NCI-H774 (cell line): Measurements from ENCODE around the gene HLA-DQA1.
"Not testable (repeated sequence)": the region's sequence is repeated elsewhere in the genome, so short reads cannot be mapped to it uniquely, and the experiment has no call there.

Experiments used
- DNase-seq: peaks from one replicate; lab custom pipeline; 2025; lab: John Stamatoyannopoulos, UW

The HLA-DQA1 gene

GRCh38 chr6:32658268-32658897 lies 21.2 kb downstream of the HLA-DQA1 start:
- DNase-seq, result no peak

- DNase-seq, result no peak
Measured at GRCh38 chr6:32659856-32660595, 22.8 kb downstream of the HLA-DQA1 start.

GRCh38 chr6:32662099-32662498 lies 24.9 kb downstream of the HLA-DQA1 start:
- no peak for DNase-seq

GRCh38 chr6:32662836-32663235 lies 25.6 kb downstream of the HLA-DQA1 start:
- DNase-seq, result no peak

GRCh38 chr6:32664354-32664753 lies 27.1 kb downstream of the HLA-DQA1 start:
- DNase-seq, result no peak

GRCh38 chr6:32664827-32665362 lies 27.7 kb downstream of the HLA-DQA1 start:
- no peak for DNase-seq

GRCh38 chr6:32665661-32666060 lies 28.5 kb downstream of the HLA-DQA1 start:
- no peak for DNase-seq

- peak; percentile 22 for DNase-seq
Measured at GRCh38 chr6:32666420-32667300, 29.5 kb downstream of the HLA-DQA1 start, which contains the start of gene HLA-DQB1. HLA-DQB1 (minus strand) TSS chr6:32666657; CDS start chr6:32666607, 50 bp downstream.

- peak; percentile 20 for DNase-seq
Measured at GRCh38 chr6:32668226-32668747, 31.1 kb downstream of the HLA-DQA1 start.

- DNase-seq, result no peak
Measured at GRCh38 chr6:32669240-32669639, 32.0 kb downstream of the HLA-DQA1 start.

- no peak for DNase-seq
Measured at GRCh38 chr6:32669893-32670292, 32.7 kb downstream of the HLA-DQA1 start.

- not testable (repeated sequence) for DNase-seq
Measured at GRCh38 chr6:32671908-32672307, 34.7 kb downstream of the HLA-DQA1 start.

- not testable (repeated sequence) for DNase-seq
Measured at GRCh38 chr6:32674123-32674522, 36.9 kb downstream of the HLA-DQA1 start.

- no peak for DNase-seq
Measured at GRCh38 chr6:32679492-32679891, 42.3 kb downstream of the HLA-DQA1 start.

GRCh38 chr6:32680055-32680454 lies 42.8 kb downstream of the HLA-DQA1 start:
- no peak for DNase-seq

- no peak for DNase-seq
Measured at GRCh38 chr6:32684246-32684645, 47.0 kb downstream of the HLA-DQA1 start.

GRCh38 chr6:32685603-32686002 lies 48.4 kb downstream of the HLA-DQA1 start:
- no peak for DNase-seq

- no peak for DNase-seq
Measured at GRCh38 chr6:32689531-32690501, 52.6 kb downstream of the HLA-DQA1 start.

GRCh38 chr6:32692019-32692418 lies 54.8 kb downstream of the HLA-DQA1 start:
- no peak for DNase-seq
